IMR-90 (cell line): ENCODE data around the gene CHD6. TPM values are rescaled to one million over a fixed set of nuclear protein-coding genes. Genes with fewer than 3 reads are reported as not detected.

Source experiments
- ATAC-seq: fragments of 200-7000 bp; cut with Tn5 transposase; 2 replicates; pipeline ENCODE4 v1.9.1; 2020; ENCODE audit warnings: low read depth, mild to moderate bottlenecking, moderate library complexity
- BruUV-seq: library from RNA; stranded (reverse); fragments of 400-500 nt; replicated peaks from 2 replicates; lab custom pipeline; 2021; lab: Mats Ljungman, UMichigan
- CTCF ChIA-PET: fragments of 300-600 bp; formaldehyde crosslinking; extraction: SDS; loops from one replicate; lab custom pipeline; 2021; ENCODE audit warnings: antibody characterized with exemption; lab: Yijun Ruan, JAX
- POLR2A ChIA-PET: fragments of 300-600 bp; sonication (Branson Sonifier 250); formaldehyde crosslinking; loops from one replicate; lab custom pipeline; 2022; ENCODE audit warnings: antibody characterized with exemption; ENCODE audit not compliant: unreplicated experiment; lab: Charles Lee
- DNase-seq: peaks from one replicate; pipeline ENCODE4 v3.0.0; 2013
- H2AFZ ChIP-seq: replicated peaks from 2 replicates; pipeline ENCODE3; 2013; ENCODE audit warnings: low read length, mild to moderate bottlenecking; ENCODE audit not compliant: poor library complexity
- H2AK5ac ChIP-seq: 2 replicates; pipeline ENCODE4 v1.6.1; 2013; ENCODE audit warnings: low read depth, low read length, inconsistent platforms
- H2AK9ac ChIP-seq: replicated peaks from 2 replicates; pipeline ENCODE3; 2013; ENCODE audit warnings: mild to moderate bottlenecking, low read depth, low read length, moderate library complexity; ENCODE audit not compliant: poor library complexity
- H2BK120ac ChIP-seq: 2 replicates; pipeline ENCODE4 v1.6.1; 2013; ENCODE audit warnings: low read depth, low read length, inconsistent platforms
- H2BK15ac ChIP-seq: 3 replicates; pipeline ENCODE4 v1.6.1; 2013; ENCODE audit warnings: low read depth, low read length, inconsistent platforms
- H2BK20ac ChIP-seq: 2 replicates; pipeline ENCODE4 v1.6.1; 2013; ENCODE audit warnings: low read depth, mild to moderate bottlenecking, inconsistent platforms, low read length, moderate library complexity
- H2BK5ac ChIP-seq: 2 replicates; pipeline ENCODE4 v1.6.1; 2013; ENCODE audit warnings: mild to moderate bottlenecking, low read depth, low read length, inconsistent platforms; ENCODE audit not compliant: poor library complexity, severe bottlenecking
- H3K14ac ChIP-seq: replicated peaks from 2 replicates; pipeline ENCODE4 v1.6.1; 2013; ENCODE audit warnings: low read depth, low read length, inconsistent platforms
- H3K18ac ChIP-seq: 2 replicates; pipeline ENCODE4 v1.6.1; 2013; ENCODE audit warnings: low read depth, low read length, control low read depth
- H3K23ac ChIP-seq: 2 replicates; pipeline ENCODE4 v1.6.1; 2013; ENCODE audit warnings: low read depth, low read length, inconsistent platforms
- H3K27ac ChIP-seq: 2 replicates; pipeline ENCODE4 v1.5.1; 2013; ENCODE audit warnings: mild to moderate bottlenecking, control low read depth, low read length; ENCODE audit not compliant: insufficient read depth
- H3K27me3 ChIP-seq: 2 replicates; pipeline ENCODE4 v1.6.1; 2013; ENCODE audit warnings: low read length; ENCODE audit not compliant: control insufficient read depth, insufficient read depth
- H3K36me3 ChIP-seq: 2 replicates; pipeline ENCODE4 v1.6.1; 2013; ENCODE audit warnings: low read length, mixed read lengths; ENCODE audit not compliant: control insufficient read depth, insufficient read depth
- H3K4ac ChIP-seq: 2 replicates; pipeline ENCODE4 v1.6.1; 2013; ENCODE audit warnings: low read depth, low read length, inconsistent platforms
- H3K4me1 ChIP-seq: 2 replicates; pipeline ENCODE4 v1.6.1; 2013; ENCODE audit warnings: low read length, mixed read lengths; ENCODE audit not compliant: control insufficient read depth, insufficient read depth
- H3K4me2 ChIP-seq: 2 replicates; pipeline ENCODE4 v1.6.1; 2013; ENCODE audit warnings: low read depth, mild to moderate bottlenecking, control low read depth, low read length, moderate library complexity
- H3K4me3 ChIP-seq: 2 replicates; pipeline ENCODE4 v1.5.1; 2013; ENCODE audit warnings: low read depth, mild to moderate bottlenecking, control low read depth, low read length, moderate library complexity; ENCODE audit not compliant: insufficient read depth
- H3K56ac ChIP-seq: 2 replicates; pipeline ENCODE4 v1.6.1; 2013; ENCODE audit warnings: low read length, inconsistent platforms; ENCODE audit not compliant: insufficient read depth; ENCODE audit errors: extremely low read depth
- H3K79me1 ChIP-seq, 2 experiments: 2 replicates each; pipeline ENCODE4 v1.6.1; 2013; ENCODE audit warnings: low read length in 2 of 2, inconsistent platforms in 1 of 2, low read depth in 1 of 2
- H3K9ac ChIP-seq: 2 replicates; pipeline ENCODE4 v1.6.1; 2013; ENCODE audit warnings: low read depth, low read length, control low read depth
- H3K9me1 ChIP-seq: 2 replicates; pipeline ENCODE4 v1.6.1; 2013; ENCODE audit warnings: low read length, inconsistent platforms; ENCODE audit not compliant: insufficient read depth
- H3K9me3 ChIP-seq: 2 replicates; pipeline ENCODE4 v1.6.1; 2013; ENCODE audit warnings: low read length; ENCODE audit not compliant: control insufficient read depth, insufficient read depth
- H4K20me1 ChIP-seq: 2 replicates; pipeline ENCODE4 v1.6.1; 2013; ENCODE audit warnings: low read length, inconsistent platforms; ENCODE audit not compliant: insufficient read depth
- H4K5ac ChIP-seq: 2 replicates; pipeline ENCODE4 v1.6.1; 2013; ENCODE audit warnings: mild to moderate bottlenecking, low read depth, low read length, control low read depth
- H4K8ac ChIP-seq, 2 experiments: 2 replicates each; pipeline ENCODE4 v1.6.1; 2013; ENCODE audit warnings: low read depth in 2 of 2, low read length in 2 of 2, control low read depth in 1 of 2, inconsistent platforms in 1 of 2
- H4K91ac ChIP-seq: 2 replicates; pipeline ENCODE4 v1.6.1; 2013; ENCODE audit warnings: low read depth, low read length, inconsistent platforms; ENCODE audit not compliant: insufficient read depth
- BHLHE40 ChIP-seq: fragments of 150-350 bp; IDR thresholded peaks from 2 replicates; pipeline ENCODE4 v1.6.1; 2016; ENCODE audit warnings: mild to moderate bottlenecking, low read depth, low read length
- CEBPB ChIP-seq: IDR thresholded peaks from 2 replicates; pipeline ENCODE4 v1.6.1; 2012; ENCODE audit warnings: low read depth, low read length, improper control_type of control experiment
- CHD1 ChIP-seq: IDR thresholded peaks from 2 replicates; pipeline ENCODE4 v1.6.1; 2012; ENCODE audit warnings: low read depth, low read length, improper control_type of control experiment
- CTCF ChIP-seq: conservative IDR thresholded peaks from 2 replicates; pipeline ENCODE4 v1.5.1; 2012; ENCODE audit warnings: mild to moderate bottlenecking, low read depth, low read length, improper control_type of control experiment
- ELK1 ChIP-seq: fragments of 150-350 bp; IDR thresholded peaks from 2 replicates; pipeline ENCODE4 v1.6.1; 2016; ENCODE audit warnings: low read depth, mild to moderate bottlenecking, low read length, moderate library complexity, borderline replicate concordance
- FOS ChIP-seq: fragments of 150-350 bp; IDR thresholded peaks from 2 replicates; pipeline ENCODE4 v1.6.1; 2016; ENCODE audit warnings: low read depth, low read length
- MAFK ChIP-seq: IDR thresholded peaks from 2 replicates; pipeline ENCODE4 v1.6.1; 2012; ENCODE audit warnings: low read depth, low read length, improper control_type of control experiment
- MAZ ChIP-seq: IDR thresholded peaks from 2 replicates; pipeline ENCODE4 v1.6.1; 2012; ENCODE audit warnings: low read depth, mild to moderate bottlenecking, low read length, improper control_type of control experiment, moderate library complexity, borderline replicate concordance
- MXI1 ChIP-seq: IDR thresholded peaks from 2 replicates; pipeline ENCODE4 v1.6.1; 2012; ENCODE audit warnings: low read depth, mild to moderate bottlenecking, low read length, moderate library complexity, borderline replicate concordance
- NFE2L2 ChIP-seq: fragments of 150-350 bp; IDR thresholded peaks from 2 replicates; pipeline ENCODE4 v1.6.1; 2016; ENCODE audit warnings: low read depth, mild to moderate bottlenecking, low read length
- POLR2A ChIP-seq: IDR thresholded peaks from 2 replicates; pipeline ENCODE4 v1.6.1; 2012; ENCODE audit warnings: mild to moderate bottlenecking, low read depth, low read length
- RAD21 ChIP-seq: IDR thresholded peaks from 2 replicates; pipeline ENCODE4 v1.6.1; 2012; ENCODE audit warnings: low read length, improper control_type of control experiment
- RCOR1 ChIP-seq: IDR thresholded peaks from 2 replicates; pipeline ENCODE4 v1.6.1; 2012; ENCODE audit warnings: mild to moderate bottlenecking, low read length, improper control_type of control experiment; ENCODE audit not compliant: insufficient replicate concordance
- RFX5 ChIP-seq: IDR thresholded peaks from 2 replicates; pipeline ENCODE4 v1.8.0; 2012; ENCODE audit warnings: low read depth, mild to moderate bottlenecking, low read length, moderate library complexity
- SMC3 ChIP-seq: fragments of 150-350 bp; IDR thresholded peaks from 2 replicates; pipeline ENCODE4 v1.6.1; 2016; ENCODE audit warnings: low read depth, mild to moderate bottlenecking, antibody characterized with exemption, low read length, moderate library complexity
- USF2 ChIP-seq: fragments of 150-350 bp; IDR thresholded peaks from 2 replicates; pipeline ENCODE4 v1.6.1; 2017; ENCODE audit warnings: mild to moderate bottlenecking, antibody characterized with exemption, low read length, low read depth
- WGBS, 2 experiments: methylation state at CpG; one replicate each; pipeline versions ENCODE4 v1.1.5 to v1.1.7; 2013; ENCODE audit warnings: missing lambda C conversion rate in 2 of 2; ENCODE audit not compliant: insufficient read length in 1 of 2; ENCODE audit errors: extremely low coverage in 2 of 2; 5-methylcytosine and 5-hydroxymethylcytosine counted together
- dilution Hi-C: fragments of 300-500 bp; cut with HindIII; formaldehyde crosslinking; loops from one replicate; pipeline ENCODE4 v1.14.3; 2018; ENCODE audit warnings: low sequenced_read_pairs; ENCODE audit not compliant: unreplicated experiment
- in situ Hi-C: fragments of 300-500 bp; cut with MboI; formaldehyde crosslinking; loops from 3 replicates; pipeline ENCODE4 v1.14.3; 2019; ENCODE audit warnings: low sequenced_read_pairs, inconsistent platforms, mixed read lengths
- intact Hi-C: fragments of 100-400 bp; cut with micrococcal nuclease; formaldehyde crosslinking; loops from 2 replicates; pipeline ENCODE4 v1.10.0; 2022
- polyA plus RNA-seq, 3 experiments: library from polyadenylated mRNA; depleted of rRNA; stranded (reverse); fragments of >200 nt; gene quantifications; 2 replicates each; pipeline ENCODE4 v1.2.3, GENCODE V29; 2012; ENCODE audit warnings: low replicate concordance in 1 of 3
- total RNA-seq: library from RNA; depleted of rRNA; stranded (reverse); fragments of >200 nt; gene quantifications from 2 replicates; pipeline ENCODE4 v1.2.3, GENCODE V29; 2012

The CHD6 gene
- total and polyA plus RNA-seq, 2 of the 4 experiments (the other 2 are of a cell fraction), result 8.8 to 26.7 TPM

- ChIA-PET POLR2A (no interaction called here), CTCF (no interaction called here)
- dilution Hi-C loops, result no loop called here
These were observed 259.5 kb downstream of the CHD6 start for GRCh38 chr20:41358717-41359116.

More at GRCh38 chr20:41358717-41359116, 259.5 kb downstream of the CHD6 start:
- DNase-seq (no peak), ATAC-seq (no peak)
- in situ Hi-C loops (no loop called here), intact Hi-C loops (no loop called here)
- TF ChIP-seq ELK1 (no peak), RAD21 (no peak), USF2 (no peak), MAFK (no peak), POLR2A (no peak), SMC3 (no peak), CTCF (no peak), CEBPB (no peak), MXI1 (no peak), MAZ (no peak), NFE2L2 (no peak), CHD1 (no peak), RFX5 (no peak), FOS (no peak), BHLHE40 (no peak), RCOR1 (no peak)
- H3K27me3 ChIP-seq, result peaks cover 1% of the 10 kb centered on the region; the same call in 1 of the 2 replicates
- H2AK5ac ChIP-seq, result no peak overlapping the region
- no peak overlapping the region for H3K27ac ChIP-seq
- no peaks in the 10 kb centered on the region for H3K36me3 ChIP-seq
- no peak overlapping the region for H3K4me3 ChIP-seq
- H3K56ac ChIP-seq, result no peak overlapping the region
- H2BK15ac ChIP-seq, result no peak overlapping the region
- H4K5ac ChIP-seq, result no peak overlapping the region
- no peak overlapping the region for H3K23ac ChIP-seq
- no peak overlapping the region for H3K18ac ChIP-seq
- no peak overlapping the region for H3K9ac ChIP-seq
- no peaks in the 10 kb centered on the region for H4K20me1 ChIP-seq
- H2BK5ac ChIP-seq, result no peak overlapping the region
- no peaks in the 10 kb centered on the region for H3K9me1 ChIP-seq
- no peak overlapping the region for H3K14ac ChIP-seq
- no peaks in the 10 kb centered on the region for H3K9me3 ChIP-seq
- H4K8ac ChIP-seq, result no peak overlapping the region
- no peak overlapping the region for H4K91ac ChIP-seq
- H2BK120ac ChIP-seq, result no peak overlapping the region
- no peaks in the 10 kb centered on the region for H3K79me1 ChIP-seq
- no peak overlapping the region for H2BK20ac ChIP-seq
- no peaks in the 10 kb centered on the region for H3K4me1 ChIP-seq
- H2AFZ ChIP-seq, result no peak overlapping the region
- no peak overlapping the region for H2AK9ac ChIP-seq
- WGBS, 2 experiments, result 80% methylated on average over 1 of the region's 7 CpGs; no CpG with 5 or more reads in 1 of the 2 experiments
- H3K4ac ChIP-seq, result no peak overlapping the region
- no TSS peak for BruUV-seq
- H3K4me2 ChIP-seq, result no peak overlapping the region
